Measurements from ENCODE around the gene PTPRH.
A peak's percentile ranks its signal among the peaks of the same experiment; 100 is the strongest.

The PTPRH gene, protein sequence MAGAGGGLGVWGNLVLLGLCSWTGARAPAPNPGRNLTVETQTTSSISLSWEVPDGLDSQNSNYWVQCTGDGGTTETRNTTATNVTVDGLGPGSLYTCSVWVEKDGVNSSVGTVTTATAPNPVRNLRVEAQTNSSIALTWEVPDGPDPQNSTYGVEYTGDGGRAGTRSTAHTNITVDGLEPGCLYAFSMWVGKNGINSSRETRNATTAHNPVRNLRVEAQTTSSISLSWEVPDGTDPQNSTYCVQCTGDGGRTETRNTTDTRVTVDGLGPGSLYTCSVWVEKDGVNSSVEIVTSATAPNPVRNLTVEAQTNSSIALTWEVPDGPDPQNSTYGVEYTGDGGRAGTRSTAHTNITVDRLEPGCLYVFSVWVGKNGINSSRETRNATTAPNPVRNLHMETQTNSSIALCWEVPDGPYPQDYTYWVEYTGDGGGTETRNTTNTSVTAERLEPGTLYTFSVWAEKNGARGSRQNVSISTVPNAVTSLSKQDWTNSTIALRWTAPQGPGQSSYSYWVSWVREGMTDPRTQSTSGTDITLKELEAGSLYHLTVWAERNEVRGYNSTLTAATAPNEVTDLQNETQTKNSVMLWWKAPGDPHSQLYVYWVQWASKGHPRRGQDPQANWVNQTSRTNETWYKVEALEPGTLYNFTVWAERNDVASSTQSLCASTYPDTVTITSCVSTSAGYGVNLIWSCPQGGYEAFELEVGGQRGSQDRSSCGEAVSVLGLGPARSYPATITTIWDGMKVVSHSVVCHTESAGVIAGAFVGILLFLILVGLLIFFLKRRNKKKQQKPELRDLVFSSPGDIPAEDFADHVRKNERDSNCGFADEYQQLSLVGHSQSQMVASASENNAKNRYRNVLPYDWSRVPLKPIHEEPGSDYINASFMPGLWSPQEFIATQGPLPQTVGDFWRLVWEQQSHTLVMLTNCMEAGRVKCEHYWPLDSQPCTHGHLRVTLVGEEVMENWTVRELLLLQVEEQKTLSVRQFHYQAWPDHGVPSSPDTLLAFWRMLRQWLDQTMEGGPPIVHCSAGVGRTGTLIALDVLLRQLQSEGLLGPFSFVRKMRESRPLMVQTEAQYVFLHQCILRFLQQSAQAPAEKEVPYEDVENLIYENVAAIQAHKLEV

DNA sequence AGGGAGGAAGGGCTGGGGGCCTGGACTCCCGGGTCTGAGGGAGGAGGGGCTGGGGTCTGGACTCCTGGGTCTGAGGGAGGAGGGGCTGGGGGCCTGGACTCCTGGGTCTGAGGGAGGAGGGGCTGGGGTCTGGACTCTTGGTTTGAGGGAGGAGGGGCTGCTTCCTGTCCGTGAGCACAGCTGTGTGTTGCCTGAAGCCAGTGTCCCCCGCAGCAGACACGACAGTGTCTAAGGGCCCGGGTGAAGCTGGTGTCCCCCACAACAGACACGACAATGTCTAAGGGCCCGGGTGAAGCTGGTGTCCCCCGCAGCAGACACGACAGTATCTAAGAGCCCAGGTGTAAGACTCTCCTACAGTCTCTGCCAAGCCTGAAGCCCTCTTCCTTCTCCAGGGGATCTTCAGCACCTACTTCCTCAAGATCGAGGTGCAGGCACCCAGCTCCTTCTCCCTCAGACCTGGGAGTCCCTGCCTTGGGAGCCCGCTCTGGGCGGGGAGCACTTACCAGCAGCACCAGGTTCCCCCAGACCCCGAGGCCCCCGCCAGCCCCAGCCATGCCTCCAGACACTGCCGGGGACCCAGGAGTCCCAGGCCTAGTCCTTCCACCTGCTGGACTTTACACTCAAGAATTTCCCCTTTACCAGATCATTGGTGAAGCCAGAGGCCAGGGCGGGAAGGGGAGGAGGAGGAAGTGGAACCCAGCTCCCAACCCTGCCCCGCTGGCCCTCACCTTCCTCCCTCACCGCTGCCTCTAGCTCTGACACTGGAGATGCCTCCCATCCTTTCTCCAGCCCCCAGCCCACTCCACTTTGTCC is at the start of gene PTPRH:
PTPRH (minus strand) TSS at position 622 of the 813 bp plus-strand sequence; CDS start at position 554, 68 bp downstream.
- no peak for DNase-seq

DNA sequence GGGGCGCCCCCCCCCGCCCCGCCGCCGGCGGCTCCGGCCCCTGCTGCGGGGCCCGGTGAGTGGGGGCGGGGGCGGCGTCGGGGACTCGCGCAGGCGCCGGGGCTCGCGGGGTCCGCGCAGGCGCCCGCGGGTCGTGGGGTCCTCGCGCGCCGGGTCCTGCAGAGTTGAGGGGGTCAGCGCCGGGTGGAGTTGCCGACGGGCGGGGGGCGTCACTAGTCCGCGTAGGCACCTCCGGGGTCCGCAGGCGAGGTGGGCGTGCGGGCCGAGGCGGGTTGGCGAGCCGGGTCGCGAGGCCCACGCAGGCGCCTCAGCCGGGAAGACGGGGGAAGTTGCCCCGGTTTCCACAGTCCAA is 49.2 kb upstream of the PTPRH start:
- no peak for DNase-seq

DNA sequence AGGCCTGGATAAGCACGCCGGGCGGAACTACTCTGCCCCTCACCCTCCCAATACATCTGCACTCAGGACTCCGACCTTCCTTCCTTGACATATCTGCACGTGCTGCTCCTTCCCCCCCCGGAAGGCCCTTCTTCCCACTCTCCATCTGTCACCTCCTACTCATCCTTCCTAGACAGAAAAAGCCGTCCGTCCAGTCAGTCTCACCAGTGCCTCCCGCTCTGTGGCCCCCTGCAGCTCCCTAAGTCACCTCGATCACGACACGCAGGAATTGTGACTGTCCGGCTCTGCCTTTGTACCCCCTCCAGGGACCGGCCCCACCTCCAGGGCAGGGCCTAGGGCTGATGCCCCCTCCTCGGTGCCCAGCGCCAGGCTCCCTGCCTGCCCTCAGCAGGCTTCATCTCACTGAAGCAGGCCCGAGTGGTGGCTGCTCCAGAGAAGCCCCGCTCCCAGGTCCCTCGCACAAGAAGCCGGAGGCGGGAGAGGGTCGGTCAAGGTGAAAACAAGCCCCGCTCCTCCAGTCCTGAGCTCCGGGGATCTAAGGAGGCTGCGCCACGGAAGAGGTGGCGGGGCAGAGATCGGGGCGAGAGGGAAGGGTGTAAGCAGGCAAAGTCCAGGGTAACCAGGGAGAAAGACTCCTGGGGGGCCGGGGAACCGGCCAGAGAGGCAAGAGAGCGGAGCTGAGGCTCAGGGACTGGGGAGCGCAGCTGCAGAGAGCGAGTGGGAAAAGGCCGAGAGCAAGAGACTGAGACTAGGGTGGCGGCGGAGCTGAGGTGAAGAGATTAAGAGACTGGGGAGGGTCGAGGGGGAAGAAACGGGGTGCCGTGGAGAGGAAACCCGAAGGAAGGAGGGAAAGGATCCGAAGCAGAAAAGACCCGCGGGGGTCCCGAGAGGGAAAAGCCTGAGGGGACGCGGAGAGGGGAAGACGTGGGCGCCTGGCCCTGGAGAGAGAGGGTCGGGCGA is 48.4 kb upstream of the PTPRH start:
- peak; percentile 49 for DNase-seq

DNA sequence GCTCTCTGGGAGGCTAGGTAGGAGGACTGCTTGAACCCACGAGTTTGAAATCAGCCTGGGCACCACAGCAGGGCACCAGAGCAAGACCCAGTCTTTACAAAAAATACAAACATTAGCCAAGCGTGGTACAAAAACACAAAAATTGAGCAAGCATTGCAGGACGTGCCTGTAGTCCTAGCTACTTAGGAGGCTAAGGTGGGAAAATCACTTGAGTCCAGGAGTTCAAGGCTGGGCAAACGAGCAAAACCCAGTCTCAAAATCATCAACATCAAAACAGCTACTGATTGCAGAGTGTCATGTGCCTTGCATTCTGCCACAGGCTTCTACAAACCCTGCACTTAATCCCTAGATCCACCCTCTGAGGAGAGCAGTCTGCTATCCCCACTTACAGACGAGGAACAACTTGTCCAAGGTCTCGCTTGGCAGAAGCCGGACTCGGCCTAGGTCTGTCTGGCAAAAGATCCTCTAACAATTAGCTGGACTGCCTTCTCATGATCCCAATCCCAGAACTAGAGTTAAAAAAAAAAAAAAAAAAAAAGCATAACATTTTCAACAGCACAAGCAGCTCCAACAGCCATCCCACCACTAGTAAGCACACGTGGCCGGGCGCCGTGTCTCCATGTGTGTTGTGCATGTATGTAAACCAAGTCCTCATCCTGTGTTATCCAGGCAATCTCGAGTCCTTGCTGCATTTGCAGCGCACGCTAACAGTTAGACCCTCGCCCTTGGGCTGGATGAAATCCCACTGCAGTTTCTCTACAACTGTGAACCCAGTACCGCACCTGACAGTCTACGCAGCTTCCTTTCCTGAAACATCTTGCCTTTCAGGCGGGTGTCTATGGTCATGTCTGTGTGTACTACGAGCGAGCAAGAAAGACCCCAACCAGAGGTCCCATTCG is 47.5 kb upstream of the PTPRH start:
- no peak for DNase-seq

DNA sequence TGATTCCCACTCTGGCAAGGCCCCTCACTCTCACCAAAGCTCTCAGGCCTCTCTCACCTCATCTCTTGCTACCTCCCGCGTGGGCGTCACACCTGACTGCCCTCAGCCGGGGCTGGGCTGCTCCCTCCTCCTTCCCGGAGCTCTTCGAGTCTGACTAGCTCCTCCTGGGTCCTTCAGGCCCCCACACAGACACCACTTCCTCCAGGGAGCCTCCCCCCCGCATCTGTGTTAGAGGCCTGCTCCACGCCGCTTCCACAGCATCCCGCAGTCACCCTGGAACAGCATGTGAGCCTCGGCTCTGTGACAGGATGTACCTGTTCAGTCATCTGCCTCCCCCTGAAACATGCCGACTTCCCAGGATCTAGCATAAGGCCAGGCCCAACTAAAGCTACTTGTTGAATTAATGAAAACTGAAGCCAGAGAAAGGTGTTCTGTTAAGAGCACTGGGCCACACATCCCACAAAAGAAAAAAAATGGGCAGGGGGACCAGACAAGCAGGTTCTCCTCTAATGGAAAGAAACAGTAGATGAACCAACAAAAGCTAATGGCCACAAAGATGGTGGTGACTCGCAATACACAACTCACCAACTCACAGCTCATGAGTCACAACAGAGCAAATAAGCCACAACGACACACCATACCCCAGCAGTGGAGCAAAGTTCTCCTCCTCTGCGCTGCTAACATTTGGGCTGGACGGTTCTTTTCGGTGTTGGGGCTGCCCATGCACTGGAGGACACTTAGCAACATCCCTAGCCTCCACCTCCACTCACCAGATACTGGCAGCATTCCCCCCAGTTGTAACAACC is 46.5 kb upstream of the PTPRH start:
- DNase-seq = no peak

DNA sequence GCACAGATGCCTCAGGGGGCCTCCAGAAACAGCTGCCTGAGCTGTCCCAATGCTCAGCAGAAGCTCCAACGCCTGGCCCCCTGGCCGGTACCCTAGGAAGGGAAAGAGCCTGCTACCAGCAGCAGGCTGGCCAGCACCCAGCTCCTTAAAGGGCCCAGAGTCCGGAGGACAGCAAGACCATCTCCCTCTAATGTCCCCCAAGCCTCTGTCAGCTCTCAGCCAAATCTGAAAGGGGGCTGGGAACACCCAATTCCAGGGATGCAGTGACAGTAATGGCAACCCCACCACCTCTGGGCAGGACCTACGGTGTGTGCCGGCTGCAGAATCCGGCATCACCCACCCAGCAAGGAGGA is 45.3 kb upstream of the PTPRH start:
- no peak for DNase-seq

DNA sequence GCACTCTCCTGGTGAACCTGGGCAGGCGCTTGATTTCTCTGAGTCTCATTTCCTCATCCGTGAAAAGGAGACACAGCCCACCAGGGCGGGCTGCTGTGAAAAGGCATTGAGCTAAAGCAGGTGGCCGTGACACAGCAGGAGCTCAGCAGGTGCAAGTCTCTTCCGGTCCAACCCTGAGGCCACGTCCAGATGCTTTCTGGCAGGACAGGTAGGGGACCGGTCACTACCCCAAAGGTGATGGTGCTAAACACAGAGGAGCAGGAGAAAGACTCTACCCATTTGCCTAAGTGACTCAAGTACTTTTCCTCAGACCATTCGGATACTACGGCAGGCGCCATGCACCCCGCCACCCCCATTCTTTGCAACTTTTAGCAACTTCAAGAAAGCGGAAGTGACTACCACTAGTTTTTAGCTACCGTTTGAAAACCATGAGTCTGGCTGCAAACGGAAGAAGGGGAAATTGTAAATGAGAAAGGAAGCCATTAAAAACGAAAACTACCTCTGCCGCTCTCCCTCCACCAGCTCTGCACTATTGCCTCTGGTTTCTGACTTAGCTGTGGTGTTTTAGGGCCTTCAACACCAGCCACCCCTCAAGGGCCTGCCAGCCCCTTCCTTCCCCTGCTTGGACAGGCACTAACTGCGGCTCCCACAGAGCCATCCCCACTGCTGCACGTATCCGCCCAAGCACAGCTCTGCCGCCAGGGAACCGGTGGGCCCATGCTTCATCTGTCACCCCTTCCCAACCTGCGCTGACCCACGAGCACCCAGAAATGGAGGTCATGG is 44.7 kb upstream of the PTPRH start:
- no peak for DNase-seq

DNA sequence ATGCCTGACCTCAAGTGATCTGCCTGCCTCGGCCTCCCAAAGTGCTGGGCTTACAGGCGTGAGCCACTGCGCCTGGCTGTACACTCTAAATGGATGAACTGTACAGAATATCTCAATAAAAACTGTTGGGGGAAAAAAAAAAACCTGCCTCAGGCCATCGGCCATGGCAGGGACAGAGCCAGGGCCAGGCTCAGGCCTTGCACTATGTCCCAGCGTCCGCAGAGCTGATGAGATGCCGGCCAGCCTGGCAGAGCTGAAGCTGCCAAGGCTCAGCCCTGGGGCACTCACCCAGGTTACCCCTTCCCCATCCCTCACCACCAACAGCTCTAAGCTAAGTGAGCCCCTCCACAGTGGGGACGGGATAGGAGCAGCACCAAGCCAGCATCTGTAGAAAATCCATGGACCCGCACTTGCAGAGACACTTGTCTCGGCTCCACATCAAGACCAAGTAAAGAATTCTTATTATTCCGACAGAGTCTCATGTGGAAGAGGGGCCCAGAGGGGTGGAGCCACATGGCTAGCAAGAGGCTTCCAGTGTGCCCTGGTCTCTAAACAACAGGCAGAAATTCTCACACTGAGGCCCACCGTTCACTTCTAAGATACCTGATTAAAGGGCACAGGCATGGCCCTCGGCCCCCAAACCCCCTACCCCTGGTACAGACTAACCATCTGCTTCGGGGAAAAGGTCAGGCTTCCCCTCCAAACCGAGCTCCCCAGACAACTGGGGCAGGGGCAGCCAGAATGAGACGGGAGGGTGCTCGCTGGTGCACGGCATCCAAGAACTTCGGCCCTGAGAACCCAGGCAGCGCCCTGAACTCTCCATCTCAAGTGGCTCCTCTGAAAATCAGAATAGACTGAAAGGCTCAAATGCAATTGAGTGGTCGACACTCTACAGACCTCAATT is 43.7 kb upstream of the PTPRH start:
- DNase-seq = no peak

DNA sequence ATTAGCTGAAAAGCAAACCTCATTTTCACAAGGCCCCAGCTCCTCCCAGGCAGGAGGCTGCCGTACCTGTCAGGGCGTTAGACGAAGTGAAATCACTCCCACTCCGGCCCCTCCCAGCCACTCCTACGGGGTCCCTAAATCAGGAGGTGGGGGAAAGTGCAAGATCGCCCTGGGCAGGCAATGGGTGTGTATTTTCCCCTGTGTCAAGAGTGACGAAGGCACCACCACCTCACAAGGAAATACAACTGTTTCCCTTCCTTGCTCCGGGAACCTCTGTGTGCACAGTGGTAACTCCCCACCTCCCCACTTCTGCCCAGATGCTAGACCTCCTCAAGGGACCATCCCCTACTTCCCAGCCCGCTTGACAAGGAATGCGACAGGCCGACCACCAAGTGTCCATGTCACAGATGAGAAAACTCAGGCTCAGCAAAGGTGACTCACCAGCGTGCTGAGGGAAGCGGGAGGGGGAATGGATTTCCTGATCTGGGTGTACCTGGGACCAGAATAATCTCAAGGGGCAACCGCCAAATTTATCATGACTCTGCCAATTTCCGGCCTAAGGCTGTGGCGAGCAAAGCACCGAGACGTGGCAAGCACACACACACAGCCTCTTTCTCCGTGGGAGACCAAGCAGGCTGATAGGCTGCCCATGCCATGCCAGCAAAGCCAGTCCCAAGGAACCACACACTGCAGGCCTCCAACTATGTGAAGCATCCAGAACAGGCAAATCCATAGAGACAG is 42.2 kb upstream of the PTPRH start:
- no peak for DNase-seq

DNA sequence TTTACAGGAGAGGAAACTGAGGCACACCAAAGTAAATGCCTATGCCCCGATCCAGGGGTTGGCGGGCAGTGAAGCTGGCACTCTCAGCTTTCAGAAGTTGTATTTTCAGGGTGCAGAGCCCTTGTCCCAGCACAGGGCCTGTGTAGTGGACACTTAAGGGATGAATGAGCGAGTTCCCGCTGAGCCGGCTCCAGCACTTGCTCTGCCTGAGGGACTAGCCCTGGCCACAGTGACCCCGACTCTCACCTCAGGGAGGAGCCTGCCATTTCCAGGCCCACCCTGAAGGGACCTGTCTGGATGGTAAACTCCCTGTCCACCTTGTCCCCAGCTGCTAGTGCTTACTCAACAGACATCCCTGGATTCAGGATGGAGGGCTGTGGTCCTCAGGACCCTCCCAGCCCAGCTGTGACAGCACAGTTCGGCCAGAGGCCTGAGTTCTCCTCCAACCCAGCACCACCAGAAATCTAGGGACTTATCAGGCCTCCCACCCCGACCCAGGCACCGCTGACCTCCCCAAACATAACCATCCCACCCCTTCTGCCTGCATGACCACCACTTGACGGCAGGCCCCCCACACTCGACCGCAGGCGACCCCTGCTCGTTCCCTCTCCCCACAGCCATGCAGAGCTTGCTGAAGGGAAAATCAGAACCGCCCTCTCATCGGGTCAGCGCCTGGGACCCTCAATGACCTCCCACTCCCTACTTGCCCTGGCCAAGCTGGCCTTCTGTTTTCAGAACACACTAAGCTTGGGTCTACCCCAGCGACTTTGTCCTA is 41.1 kb upstream of the PTPRH start:
- DNase-seq = no peak

DNA sequence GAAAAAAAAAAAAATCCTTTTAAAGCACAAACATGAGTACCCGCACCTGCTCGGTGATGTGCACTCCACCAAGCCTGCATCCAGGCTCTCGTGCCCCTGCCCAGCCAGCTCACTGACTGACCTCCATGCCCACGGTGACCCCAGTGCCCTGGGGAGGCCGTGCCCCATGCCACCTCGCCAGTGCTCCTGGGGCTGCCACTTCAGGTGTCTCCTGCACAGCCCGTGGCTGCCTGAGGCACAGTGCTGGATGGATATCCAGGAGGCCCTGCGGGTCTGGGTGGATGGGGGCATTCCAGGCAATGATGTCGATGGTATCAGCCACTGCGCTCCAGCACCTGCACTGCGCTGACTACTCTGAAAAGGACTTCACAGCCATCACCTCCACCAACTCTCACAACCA is 40.5 kb upstream of the PTPRH start:
- DNase-seq = no peak

DNA sequence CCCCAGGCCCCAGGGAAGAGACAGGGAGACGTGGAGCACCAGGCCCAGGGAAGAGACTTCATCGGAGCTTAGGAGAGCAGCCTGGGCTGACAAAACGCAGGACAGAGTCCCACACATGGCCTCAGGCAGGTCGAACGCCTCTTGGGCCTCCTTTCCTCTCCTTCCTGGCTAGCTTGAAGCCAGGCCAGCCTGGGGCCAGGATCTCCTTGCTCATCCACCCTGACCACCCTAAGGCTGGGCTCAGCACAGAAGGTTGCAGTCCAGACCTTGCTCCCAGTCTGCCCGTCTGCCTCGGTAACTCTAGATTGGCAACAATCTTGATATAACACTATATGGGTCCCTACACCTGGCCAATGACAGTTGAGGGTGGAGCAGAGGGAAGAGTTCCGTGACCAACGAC is 39.4 kb upstream of the PTPRH start:
- no peak for DNase-seq

DNA sequence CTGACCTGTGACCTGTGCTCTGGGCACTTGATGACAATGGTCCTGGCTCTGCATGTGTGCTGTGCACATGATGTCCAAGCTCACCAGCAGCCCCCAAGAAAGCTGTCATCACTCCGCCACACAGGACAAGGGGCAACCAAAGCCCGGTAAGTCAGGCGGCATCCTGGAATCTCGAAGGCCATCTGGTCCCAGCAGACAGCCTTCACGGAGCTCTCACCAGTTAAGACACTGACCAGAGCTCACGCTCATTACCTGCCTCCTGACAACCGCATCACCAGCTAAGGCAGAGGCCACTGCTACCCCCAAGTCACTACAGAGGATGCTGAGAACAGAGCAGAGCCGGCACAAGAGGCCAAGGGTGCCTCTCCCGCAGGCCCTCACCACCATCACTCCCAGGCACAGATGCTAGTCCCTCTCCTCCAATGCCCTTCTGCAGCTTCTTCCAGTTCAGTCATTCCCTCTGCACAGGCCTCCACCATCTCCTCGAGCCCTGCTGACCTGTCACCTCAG is 38.9 kb upstream of the PTPRH start:
- no peak for DNase-seq

DNA sequence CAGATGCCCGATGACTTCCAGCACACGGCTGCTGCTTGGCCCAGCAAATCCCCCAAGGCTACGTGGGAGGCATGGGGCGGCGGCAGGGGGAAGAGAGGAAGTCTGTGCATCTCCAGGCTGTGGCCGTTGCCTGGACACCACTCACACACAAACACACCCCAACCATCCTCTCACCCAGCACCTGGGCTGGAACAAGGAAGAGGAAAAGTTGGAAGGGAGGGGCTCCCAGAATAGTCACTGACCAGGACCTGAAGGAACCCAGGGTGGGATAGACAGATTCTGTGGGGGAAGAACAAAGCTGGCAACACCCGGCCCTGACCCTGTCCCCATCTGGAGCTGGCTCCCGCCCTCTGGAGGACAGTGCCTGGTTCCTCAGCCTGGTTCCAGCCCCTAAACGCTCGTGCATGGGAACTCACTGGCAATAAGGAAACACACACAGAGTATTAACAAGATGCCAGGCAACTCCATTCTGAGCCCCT is 38.4 kb upstream of the PTPRH start:
- DNase-seq = no peak

Data from eye (tissue), 1 donor.